Testis (tissue), 2 donors: Measurements from ENCODE around the gene TOX2.

ENCODE experiments used
- POLR2A ChIP-seq: fragments of 450-650 bp; IDR thresholded peaks from one replicate; pipeline ENCODE4 v1.6.1; 2017; ENCODE audit warnings: antibody characterized with exemption, mild to moderate bottlenecking, moderate library complexity
- TF ChIP-seq, protein P1 (sequence below), 3 experiments: fragments of 450-650 bp in 2 of 3; fragments of 200-600 bp in 1 of 3; sonication (generic) in 1 of 3; IDR thresholded peaks; one replicate each; pipeline ENCODE4 v1.5.1; 2016 to 2019; ENCODE audit warnings: antibody characterized with exemption in 3 of 3, mild to moderate bottlenecking in 2 of 3, moderate library complexity in 1 of 3

DNA sequence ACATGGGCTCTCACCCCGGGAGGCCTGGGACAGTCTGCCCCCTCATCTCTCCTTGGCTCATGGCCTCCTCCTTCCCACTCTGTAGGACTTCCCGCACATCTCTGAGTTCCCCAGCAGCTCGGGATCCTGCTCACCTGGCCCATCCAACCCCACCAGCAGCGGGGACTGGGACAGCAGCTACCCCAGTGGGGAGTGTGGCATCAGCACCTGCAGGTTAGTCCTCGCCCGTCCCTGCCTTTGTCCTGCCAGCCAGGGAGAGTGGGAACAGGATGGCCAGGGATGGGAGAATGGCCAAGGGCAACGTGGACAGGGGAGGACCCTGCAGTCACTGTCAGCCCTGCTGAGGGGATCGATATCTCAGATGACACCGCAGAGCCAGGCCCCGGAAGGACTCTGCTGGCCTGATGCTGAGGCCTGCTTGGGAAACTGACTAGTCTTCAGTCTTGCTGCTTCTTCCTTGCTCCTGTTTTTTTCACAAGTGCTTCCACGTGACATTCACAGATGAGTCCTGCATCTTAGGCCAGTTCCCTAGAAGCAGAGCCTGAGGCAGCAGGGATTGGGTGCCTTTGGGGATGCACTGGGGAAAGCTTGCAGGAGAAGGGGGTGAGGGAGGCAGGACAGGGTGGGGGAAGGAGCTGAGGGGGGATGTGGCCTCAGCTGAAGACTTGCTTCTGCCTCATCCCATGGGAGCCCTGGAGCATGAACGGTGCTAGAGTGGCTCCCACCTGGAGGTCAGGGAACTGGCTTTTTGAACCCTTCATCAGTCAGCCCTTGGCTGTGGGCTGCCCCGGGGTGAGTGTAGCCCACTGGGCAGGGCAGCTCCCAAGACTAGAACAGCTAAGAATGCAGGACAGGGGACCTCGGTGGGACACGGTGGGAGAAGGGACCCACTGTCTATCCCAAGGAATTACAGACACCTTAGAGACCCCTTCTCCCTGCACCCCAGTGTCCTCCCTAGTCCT, 152.3 kb downstream of the TOX2 start:
- TF ChIP-seq, protein P1, sequence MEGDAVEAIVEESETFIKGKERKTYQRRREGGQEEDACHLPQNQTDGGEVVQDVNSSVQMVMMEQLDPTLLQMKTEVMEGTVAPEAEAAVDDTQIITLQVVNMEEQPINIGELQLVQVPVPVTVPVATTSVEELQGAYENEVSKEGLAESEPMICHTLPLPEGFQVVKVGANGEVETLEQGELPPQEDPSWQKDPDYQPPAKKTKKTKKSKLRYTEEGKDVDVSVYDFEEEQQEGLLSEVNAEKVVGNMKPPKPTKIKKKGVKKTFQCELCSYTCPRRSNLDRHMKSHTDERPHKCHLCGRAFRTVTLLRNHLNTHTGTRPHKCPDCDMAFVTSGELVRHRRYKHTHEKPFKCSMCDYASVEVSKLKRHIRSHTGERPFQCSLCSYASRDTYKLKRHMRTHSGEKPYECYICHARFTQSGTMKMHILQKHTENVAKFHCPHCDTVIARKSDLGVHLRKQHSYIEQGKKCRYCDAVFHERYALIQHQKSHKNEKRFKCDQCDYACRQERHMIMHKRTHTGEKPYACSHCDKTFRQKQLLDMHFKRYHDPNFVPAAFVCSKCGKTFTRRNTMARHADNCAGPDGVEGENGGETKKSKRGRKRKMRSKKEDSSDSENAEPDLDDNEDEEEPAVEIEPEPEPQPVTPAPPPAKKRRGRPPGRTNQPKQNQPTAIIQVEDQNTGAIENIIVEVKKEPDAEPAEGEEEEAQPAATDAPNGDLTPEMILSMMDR (IDR thresholded peaks at IDR 0.05): no peak
- TF ChIP-seq POLR2A: no peak
